PFSK-1 (cell line): Measurements from ENCODE around the gene VPREB1.
A peak's percentile ranks its signal among the peaks of the same experiment; 100 is the strongest.

Experiments used
- FOXP2 ChIP-seq: optimal IDR thresholded peaks from 2 replicates; pipeline ENCODE3; 2011; ENCODE audit warnings: borderline replicate concordance, control low read depth, inconsistent platforms; ENCODE audit not compliant: insufficient read depth; ENCODE audit errors: extremely low read length, extremely low read depth
- POLR2AphosphoS5 ChIP-seq: IDR thresholded peaks from 2 replicates; pipeline ENCODE4 v1.6.1; 2012; ENCODE audit warnings: low read depth, mild to moderate bottlenecking, control low read depth, low read length, moderate library complexity
- REST ChIP-seq, 2 experiments: IDR thresholded peaks; 2 replicates each; pipeline versions ENCODE4 v1.6.1 to v1.8.0; 2011 to 2012; ENCODE audit warnings: low read depth in 2 of 2, low read length in 2 of 2, control low read depth in 1 of 2, inconsistent platforms in 1 of 2, mild to moderate bottlenecking in 1 of 2, moderate library complexity in 1 of 2; ENCODE audit not compliant: insufficient read depth in 1 of 2
- SIN3A ChIP-seq: IDR thresholded peaks from 2 replicates; pipeline ENCODE4 v1.6.1; 2012; ENCODE audit warnings: mild to moderate bottlenecking, low read length, moderate library complexity, borderline replicate concordance; ENCODE audit not compliant: insufficient read depth
- TAF1 ChIP-seq: IDR thresholded peaks from 2 replicates; pipeline ENCODE4 v1.6.1; 2012; ENCODE audit warnings: low read length, control low read depth, borderline replicate concordance; ENCODE audit not compliant: insufficient read depth

Gene VPREB1

GRCh38 chr22:22210375-22210774 is 34.2 kb upstream of the VPREB1 start:
- TF ChIP-seq TAF1 = no peak
- no peak for TF ChIP-seq POLR2AphosphoS5
- TF ChIP-seq FOXP2 = no peak
- TF ChIP-seq SIN3A = no peak
- no peak for TF ChIP-seq REST (IDR thresholded peaks at IDR 0.05; ENCODE audit: insufficient read depth in 1 of 2, low read depth in 2 of 2, low read length in 2 of 2)

GRCh38 chr22:22210889-22211833 is 33.4 kb upstream of the VPREB1 start:
- TF ChIP-seq TAF1 = no peak
- no peak for TF ChIP-seq FOXP2
- TF ChIP-seq POLR2AphosphoS5 = no peak
- no peak for TF ChIP-seq SIN3A
- TF ChIP-seq REST (IDR thresholded peaks at IDR 0.05; ENCODE audit: insufficient read depth in 1 of 2, low read depth in 2 of 2, low read length in 2 of 2) = no peak

GRCh38 chr22:22213231-22213630 is 31.4 kb upstream of the VPREB1 start:
- TF ChIP-seq SIN3A (no peak), REST (IDR thresholded peaks at IDR 0.05; ENCODE audit: insufficient read depth in 1 of 2, low read depth in 2 of 2, low read length in 2 of 2) (no peak), TAF1 (no peak), FOXP2 (no peak), POLR2AphosphoS5 (no peak)

- TF ChIP-seq REST (IDR thresholded peaks at IDR 0.05; ENCODE audit: insufficient read depth in 1 of 2, low read depth in 2 of 2, low read length in 2 of 2) = 0 out of 4 replicates have a peak, but pooled peaks of 1 of the 2 experiments have one; percentile 11
- no peak for TF ChIP-seq SIN3A
Measured at GRCh38 chr22:22214819-22215329, 29.7 kb upstream of the VPREB1 start.
